8988T (cell line): ENCODE data around the gene SLC8B1.

ENCODE experiments used
- DNase-seq: peaks from one replicate; pipeline ENCODE4 v3.0.0; 2011

The SLC8B1 gene

DNA sequence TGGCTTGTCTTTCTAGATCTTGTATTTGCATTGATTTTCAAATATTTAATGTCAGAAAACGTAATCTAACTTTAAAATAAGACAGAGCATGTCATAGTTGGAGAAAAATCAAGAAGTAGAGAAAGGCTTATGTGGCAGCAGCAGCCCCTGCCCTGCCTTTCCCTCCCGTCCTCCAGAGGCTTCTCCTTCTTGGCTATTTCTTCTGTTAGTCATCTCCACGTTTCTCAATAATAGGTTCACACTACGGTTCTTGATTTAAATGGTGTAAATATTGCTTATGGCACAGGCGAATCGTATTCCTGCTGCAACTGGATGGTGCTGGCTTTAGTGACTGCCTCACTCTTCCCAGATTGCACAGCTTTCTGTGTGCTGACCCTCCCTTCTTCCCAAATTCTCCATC is 42.8 kb downstream of the SLC8B1 start:
- DNase-seq: no peak

DNA sequence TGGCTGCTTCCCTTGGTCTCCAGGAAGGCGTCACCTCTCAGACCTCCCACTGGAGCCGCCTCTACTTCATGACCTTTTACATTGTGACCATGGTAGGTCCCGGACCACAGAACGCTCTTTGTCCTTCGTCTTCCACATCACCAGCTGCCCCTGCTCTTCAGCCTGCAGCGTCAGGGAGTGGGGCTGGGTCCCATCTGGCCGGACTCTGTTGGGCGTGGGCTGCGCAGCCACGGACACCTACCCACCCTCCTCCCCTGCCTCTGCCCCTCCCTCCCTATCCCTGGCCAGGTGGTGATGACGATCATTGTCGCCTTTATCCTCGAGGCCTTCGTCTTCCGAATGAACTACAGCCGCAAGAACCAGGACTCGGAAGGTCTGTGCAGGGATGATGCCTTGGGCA is 43.3 kb downstream of the SLC8B1 start:
- DNase-seq: no peak

DNA sequence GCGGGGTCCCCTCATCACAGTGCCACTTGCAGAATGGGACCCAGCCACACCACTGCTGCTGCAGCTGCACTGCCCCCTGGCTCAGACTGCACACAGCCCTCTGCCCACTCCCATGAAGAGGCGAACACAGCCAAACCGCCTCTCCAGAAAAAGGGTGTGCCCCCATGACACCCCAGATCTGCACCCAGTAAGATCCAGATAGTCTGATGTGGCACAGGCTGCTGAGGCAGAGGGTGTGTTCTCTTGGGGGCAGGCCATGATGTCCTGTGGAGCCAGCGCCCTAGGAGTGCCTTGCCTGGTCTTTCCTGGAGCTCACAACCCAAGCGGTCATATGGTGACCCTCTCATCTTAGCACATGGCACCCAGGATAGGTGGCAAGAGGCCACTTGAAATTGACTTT is 44.4 kb downstream of the SLC8B1 start:
- DNase-seq: no peak

DNA sequence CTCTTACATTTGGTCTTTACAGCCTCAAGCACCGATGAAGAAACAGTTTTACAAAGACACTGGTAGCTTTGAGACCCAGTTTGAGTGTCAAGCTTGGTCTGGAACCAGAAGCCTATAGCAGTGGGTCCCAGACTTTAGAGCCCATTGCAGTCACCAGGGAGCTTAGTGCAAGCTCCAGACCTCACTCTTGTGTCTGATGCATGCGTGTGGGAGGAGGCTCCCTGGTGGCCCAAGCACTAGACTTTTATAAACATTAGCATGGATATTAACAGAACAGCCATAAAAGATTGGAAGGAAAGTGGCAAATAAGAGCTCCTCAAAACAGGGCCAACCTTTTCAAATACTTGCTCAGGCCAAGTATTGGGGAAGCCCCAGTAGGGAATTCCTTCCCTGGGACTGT is 45.5 kb downstream of the SLC8B1 start:
- DNase-seq: no peak

DNA sequence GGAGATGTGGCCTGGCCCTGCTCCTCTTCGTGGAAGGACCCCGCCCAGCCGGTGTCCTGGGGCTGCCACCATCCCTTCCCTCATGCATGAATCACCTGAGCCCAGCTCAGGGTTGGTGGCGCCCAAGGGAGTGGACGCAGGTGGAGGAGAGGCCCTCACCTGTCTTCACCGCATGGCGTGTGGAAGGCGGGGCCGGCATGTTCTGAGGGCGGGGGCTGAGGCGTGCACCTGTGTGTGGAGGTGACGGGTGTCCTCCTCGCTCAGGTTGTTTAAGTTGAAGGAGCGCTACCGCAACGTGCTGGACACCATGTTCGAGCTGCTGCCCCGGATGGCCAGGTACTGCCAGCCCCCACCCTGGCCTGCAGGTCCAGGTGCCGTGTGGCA is 47.0 kb downstream of the SLC8B1 start:
- no peak for DNase-seq

DNA sequence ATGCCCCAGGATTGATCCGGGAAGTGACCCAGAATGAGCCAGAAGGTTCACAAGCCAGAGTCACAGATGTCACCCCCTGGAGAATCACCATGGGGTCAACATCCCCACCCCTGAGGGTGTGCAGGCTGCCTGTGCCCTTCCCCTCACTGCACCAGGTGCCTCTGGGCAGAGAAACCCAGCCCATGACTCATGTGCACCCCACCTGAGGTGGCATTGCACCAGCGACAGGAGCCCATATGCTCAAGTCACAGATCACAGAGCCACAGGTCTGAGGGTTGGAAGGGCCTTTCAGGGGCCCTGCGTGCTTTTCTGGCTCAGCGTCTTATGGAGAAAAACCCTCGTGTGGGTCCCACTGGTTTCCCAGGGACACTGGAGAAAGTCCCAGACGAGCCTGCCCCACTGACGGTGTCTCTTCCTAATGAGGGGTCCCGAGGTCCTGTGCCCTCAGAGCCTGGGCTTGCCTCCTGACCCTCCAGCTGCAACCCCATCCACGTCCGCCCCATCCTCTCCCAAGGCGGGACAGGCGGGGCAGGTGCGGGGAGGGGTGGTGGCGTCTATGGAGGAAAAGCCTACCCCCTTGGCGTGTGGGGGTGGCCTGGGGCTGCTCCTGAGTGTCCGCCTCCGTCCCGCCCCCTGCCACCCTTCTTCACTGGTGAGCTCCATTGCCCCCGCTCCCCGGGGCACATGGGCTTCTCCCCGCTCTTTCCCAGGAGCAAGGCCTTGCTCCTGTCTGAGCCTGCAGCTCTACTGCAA is 47.6 kb downstream of the SLC8B1 start:
- no peak for DNase-seq

DNA sequence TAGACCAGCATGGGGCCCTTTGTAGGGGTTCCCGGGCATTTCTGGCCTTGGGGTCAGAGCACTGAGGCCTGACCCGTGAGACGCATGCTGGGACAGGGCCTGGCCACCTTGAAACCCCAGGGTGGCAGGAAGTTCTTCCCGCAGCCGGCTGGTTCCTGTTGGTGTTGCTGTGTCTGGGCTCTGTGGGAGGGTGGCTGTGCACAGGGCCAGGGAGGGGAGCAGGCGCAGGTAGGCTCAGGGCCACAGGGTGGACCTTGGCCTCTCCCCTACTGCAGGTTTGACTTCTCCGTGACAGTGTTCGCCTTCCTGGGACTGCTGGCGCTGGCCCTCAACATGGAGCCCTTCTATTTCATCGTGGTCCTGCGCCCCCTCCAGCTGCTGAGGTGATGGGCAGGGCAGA is 48.2 kb downstream of the SLC8B1 start:
- no peak for DNase-seq

DNA sequence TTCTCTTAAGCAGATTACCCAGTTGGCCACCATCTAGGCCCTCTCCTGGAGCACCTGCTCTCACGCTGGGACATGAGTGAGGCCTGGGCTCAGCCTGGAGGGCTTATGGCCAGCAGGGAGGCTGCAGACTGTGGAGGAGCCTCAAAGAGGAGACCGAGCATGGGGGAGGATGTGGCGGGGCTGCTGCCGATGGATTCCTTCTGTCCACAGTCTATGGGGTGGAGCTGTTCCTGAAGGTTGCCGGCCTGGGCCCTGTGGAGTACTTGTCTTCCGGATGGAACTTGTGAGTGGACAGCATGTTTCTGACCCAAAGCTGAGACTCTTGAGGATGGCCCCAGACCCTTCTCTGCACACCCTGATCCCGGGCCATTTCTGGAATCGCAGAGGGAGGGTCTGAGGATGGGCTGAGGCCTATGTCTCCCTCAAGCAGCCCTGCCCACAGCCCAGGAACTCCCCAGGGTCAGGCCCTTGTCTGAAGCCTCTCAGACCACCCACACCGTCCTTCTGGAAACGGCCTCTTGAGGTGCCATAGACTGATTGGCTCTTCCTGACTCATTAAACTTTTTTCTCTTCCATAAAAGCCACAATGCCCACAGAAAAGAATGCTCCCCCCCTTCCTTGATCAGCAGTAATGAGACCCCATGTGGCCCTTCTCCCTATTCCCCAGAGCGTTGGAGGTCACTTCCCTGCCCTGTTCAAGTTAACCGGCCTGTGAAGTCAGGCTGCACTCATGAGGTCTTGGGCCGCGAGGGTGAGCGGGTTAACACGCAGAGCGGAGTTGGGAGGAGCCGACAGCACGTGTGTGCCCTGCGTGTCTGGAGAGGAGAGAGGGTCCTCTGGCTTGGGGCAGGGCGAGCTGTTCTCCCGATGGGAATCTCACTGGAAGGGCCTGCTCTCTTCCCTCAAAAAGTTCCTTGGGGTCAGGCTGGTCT is 49.0 kb downstream of the SLC8B1 start:
- DNase-seq: no peak

DNA sequence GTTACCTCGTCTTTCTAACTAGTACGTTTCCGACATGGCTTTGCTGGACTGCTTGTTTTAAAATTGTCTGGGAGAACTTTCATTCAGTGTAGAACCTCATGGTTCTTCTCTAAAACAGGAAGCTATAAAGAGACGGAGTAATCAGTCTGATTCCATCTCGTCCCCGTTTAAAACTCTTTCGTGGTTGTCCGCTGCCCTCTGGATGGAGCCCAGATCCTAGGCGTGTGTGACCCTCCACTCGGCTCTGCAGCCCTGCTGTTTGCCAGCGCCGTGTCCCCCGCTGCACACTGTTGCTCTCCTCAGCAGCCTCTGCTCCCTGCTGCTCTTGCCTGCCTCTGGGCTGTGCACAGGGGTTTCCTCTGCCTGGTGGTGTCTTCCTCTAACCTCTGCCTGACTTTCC is 50.2 kb downstream of the SLC8B1 start:
- no peak for DNase-seq

DNA sequence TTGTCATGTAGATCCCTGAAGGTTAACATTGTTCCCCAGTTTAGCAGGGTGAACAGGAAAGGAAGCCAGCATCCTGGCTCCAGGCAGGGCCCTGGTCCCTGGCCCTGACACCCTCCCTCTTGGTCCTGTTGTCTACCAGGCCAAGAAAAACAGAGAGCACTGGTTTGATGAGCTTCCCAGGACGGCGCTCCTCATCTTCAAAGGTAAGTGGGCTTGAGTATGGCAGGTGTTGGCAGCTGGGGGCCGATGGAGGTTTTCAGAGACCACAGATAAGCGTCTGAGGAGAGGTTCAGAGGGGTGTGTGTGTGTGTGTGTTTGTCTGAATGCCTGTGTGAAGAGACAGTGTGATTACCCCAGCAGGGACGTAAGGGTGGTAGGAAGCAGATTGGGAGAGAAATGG is 56.3 kb downstream of the SLC8B1 start:
- DNase-seq: no peak

DNA sequence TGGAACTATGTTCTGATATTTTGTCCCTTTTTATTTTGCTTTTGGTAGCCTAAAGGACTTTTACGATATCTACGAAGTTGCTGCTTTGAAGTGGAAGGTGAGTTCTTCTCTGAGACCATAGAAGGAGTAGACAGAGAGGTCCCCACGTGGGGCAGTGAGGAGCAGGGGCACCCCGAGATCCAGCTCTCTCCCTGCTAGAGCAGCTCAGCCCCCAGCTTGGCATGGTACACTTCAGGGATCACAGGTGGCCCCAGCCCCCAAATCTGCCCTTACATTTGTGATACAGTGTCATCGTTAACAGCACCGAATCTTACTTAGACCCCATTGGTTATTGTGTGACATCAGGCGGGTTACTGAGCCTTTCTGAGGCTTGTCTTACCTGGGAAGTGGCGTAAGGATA is 56.8 kb downstream of the SLC8B1 start:
- no peak for DNase-seq

DNA sequence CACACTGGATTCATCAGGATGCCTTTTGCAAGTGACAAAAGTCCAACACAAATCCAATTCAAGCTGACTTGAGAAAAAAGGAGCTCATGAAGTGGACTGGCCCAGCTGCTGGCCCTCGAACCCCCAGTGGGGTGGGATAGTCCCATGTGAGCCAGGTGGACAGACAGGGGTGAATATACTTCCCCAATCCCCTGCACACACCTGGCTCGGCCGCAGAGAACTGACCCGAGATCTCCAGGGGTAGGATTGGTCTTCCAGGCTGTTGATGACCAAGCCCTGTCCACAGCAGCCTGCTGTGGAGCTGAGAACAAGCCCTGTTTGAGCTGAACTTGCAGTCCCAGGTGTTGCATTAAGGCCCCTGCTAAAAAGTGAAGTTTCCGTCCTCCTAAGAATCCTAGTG is 57.4 kb downstream of the SLC8B1 start:
- DNase-seq: no peak

DNA sequence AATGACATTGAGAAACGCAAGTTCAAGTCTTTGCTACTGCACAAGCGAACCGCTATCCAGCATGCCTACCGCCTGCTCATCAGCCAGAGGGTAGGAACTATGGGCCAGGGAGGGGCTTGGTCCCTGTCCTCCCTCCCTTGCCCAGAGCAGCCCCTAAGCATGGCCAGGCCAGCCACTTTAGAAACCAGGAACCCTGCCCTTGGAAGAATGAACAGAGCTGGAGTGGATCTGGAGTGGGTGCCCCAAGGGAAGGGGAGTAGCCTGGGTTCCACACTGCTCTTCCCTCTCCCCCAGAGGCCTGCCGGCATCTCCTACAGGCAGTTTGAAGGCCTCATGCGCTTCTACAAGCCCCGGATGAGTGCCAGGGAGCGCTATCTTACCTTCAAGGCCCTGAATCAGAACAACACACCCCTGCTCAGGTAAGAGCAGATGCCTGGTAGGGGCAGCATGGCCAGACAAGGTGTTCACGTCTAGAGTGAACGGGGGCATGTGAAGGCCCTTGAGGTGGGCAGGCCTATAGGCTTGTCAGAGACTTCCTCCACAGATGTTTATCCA is 57.9 kb downstream of the SLC8B1 start:
- DNase-seq: no peak

DNA sequence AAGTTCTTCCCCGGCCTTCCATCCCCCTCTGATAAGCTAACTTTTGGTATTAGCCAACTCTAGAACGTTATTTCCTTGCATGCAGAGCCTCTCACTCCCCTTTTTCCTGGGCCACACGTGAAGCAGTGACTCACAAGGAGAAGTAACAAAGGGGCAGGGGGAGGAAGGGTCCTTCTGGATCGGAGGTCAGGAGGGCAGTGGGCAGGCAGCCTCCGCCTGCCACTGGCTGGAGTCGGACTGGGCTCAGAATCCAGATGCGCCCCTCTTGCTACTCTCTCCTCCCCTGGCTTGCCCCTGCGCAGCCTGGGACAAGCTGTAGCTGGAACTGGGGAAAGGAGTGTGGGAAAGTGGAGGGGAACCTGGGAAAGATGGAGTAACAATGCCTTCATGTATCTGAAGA is 58.6 kb downstream of the SLC8B1 start:
- DNase-seq: no peak

DNA sequence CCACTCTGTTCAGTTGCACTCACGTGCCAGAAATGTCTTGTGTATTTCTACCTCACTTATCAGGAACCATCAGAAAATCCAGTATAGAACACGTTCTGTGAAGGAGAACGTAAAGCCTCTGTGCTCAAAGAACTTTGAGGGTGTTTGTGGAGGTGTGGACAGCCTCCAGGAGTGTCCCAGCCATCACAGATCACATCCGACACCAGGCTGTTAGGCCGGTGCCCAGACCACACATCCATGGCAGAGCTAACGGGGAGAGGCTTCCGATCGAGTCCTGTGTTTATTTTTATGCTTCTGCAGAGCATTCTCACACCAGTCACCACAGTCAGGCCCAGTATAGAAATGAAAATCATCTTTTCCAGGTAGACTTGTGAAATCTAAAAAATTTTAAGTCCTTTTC is 60.1 kb downstream of the SLC8B1 start:
- no peak for DNase-seq

DNA sequence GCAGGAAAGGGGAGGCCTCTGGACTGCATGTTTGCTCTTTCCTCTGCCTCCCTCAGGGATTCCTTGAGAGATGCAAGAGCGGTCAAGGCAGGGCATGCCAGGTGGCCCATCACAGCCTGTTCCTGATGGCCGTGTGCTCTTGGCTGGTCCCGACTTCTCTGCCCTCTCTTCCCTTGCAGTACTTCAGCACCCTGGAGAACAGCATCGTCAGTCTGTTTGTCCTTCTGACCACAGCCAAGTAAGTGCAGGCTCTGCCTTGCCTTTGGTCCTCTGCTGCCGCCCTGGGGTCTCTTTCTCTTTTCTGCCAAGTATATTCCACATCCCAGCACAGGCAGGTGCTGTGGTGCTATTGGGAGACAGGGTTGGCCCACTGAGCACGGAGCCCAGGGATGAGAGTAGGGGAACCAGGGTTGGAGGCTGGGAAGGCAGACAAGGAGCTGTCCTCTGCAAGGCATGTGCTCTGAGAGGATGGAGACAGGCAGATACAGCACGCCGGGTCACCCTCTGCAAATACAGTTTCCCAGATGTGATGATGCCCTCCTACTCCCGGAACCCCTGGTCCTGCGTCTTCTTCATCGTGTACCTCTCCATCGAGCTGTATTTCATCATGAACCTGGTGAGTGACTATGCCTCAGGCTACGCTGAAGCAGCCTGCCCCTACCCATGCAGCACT is 61.7 kb downstream of the SLC8B1 start:
- no peak for DNase-seq

DNA sequence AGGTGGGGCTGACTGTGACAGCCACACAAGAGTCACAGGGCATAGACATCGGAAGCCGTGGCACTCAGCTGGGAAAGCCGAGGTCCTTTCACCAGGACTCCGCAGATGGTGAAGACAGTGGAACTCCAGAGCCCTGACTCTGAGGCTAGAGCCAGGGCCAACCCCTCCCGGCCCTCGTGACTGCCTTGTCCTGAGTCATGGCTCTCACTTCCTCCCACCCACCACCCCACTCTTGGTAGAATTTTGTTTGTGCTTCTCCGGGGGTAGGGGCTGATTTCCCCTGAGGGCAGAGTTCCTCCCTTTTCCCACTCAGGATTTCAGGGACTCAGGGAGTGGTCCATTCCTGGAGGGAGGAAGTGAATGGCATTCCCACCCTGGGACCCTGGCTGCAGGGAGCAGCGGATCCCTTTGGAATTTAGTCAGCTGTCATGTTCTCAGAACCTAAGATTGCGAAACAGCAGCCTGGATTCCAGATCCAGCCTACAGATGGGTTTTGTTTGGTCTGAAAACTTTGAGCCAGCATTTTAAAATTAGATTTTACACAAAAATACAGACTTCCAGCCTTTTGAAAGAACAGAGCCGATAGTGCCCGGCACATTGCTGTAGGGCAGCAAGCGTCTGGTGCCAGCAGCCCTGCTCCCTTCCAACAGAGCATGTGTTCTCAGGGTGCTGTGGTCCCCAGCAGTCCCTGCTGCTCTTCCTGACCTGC is 62.9 kb downstream of the SLC8B1 start:
- peak; percentile 65 for DNase-seq

DNA sequence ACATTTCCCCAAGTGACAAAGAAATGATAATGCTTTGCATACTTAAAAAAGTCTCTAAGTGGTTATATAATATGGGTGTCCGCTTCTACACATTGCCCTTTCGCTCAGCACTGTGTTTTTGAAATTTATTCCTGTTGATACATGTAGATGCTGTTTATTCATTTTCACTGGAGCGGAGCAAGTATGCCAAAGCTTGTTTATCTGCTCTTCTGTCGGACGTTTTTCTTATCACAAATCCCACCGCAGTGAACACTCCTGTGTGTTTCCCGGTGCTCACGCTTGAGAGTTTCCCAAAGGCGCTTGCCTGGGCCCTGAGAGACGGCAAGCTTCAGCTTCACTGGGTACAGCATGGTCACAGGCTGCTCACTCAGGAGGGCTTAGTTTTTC is 63.5 kb downstream of the SLC8B1 start:
- DNase-seq: no peak

DNA sequence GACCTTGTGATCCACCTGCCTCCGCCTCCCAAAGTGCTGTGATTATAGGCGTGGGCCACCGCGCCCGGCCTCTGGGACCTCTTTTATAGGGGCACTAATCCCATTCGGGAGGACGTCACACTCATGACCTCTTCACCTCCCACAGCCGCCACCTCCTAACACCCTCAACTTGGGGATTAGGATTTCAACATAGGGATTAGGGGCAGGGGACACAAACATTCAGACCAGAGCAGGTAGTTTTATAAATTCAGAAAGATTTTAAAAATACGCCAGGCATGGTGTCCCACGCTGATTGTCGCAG is 64.2 kb downstream of the SLC8B1 start:
- DNase-seq: no peak

DNA sequence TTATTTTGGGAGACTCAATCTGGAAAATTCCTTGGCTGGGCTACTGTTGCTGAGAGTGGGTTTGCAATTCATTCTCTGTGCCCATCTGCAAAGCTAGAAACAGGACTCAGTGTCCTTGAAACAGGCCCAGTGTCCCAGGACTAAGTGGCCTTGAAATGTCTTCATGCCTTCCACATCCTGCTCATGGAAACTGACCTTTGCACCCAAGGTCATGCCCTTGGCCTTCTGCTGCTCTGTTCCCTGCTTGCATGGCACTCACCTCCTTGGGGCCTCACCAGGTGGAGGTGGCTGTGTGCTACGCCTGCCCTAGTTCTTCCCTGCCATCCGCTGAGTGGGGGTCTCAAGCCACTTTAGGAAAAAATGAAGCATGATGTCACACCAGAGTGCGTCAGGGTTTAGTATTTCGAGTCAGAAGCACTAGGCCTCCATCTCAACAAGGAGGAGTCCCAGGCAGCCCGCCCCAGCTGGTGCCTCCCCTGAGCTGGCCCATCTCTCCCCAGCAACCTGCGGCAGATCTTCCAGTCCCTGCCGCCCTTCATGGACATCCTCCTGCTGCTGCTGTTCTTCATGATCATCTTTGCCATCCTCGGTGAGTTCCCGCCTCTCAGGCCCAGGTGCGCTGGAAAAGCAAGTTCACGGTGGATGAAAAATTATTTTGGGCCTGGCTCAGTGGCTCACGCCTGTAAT is 65.5 kb downstream of the SLC8B1 start:
- DNase-seq: no peak

DNA sequence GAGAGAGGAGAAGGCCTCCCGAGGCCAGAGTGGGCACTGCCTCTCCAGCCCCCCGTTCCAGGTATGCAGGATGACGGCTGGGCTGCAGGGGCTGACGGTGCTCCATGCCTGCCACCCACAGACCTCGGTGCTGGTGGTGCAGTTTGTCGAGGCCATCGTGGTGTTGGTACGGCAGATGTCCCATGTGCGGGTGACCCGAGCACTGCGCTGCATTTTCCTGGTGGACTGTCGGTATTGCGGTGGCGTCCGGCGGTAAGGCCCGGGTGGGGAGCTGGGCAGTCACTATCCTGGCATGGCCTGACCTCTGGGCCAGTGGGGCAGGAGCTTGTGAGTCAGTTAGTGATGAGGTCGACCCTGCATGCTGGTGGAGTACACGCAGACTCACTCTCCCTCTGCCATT is 66.3 kb downstream of the SLC8B1 start:
- no peak for DNase-seq

DNA sequence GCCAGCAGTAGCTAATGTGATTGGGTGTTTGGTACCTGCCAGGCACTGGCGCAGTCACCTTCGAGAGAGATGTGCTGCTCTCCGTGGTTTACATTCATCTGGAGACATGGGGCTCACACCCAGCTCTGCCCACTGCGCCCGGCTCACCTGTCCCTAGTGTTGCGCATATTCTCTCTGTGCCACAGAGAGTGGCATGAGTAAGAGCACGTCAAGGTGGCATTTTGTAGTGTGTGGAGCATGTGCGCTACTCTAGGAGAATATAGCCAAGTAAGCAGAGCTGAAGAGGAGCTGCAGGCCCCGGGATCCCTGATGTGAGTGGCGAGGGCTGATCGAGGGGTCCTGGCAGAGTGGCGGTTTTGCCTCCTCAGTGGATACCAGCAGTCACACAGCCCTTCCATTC is 66.8 kb downstream of the SLC8B1 start:
- no peak for DNase-seq

DNA sequence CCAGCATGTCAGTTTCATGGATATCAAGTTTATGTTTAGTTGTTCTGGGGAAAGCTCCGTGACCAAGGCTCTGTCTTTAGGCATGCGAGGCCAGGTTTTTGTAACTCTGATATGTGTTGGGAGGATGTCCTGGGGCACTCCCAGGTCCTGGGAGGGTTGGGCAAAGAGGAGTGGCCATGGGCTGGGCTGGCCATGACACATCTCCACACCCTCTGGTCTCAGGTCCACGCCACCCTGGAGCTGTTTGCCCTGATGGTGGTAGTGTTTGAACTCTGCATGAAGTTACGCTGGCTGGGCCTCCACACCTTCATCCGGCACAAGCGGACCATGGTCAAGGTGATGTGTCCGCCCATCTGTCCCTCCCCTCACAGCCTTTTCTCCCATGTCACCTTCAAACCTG is 67.3 kb downstream of the SLC8B1 start:
- DNase-seq: no peak
